Fibroblast of villous mesenchyme (primary cell): Measurements from ENCODE around the gene OTOF. TPM values are rescaled to one million over a fixed set of nuclear protein-coding genes. Genes with fewer than 3 reads are reported as not detected.

ENCODE experiments used
- DNase-seq: peaks from one replicate; pipeline ENCODE4 v3.0.0-alpha.2; 2010; ENCODE audit warnings: low read depth
- H3K4me3 ChIP-seq: 2 replicates; pipeline ENCODE4 v1.5.1; 2011; ENCODE audit warnings: low read depth, mild to moderate bottlenecking, low read length
- CTCF ChIP-seq: IDR thresholded peaks from 2 replicates; pipeline ENCODE4 v1.5.1; 2012; ENCODE audit warnings: low read depth, mild to moderate bottlenecking, low read length; ENCODE audit not compliant: insufficient read depth
- total RNA-seq: library from RNA; depleted of rRNA; stranded (reverse); fragments of >200 nt; gene quantifications from 2 replicates; pipeline ENCODE4 v1.2.3, GENCODE V29; 2012

OTOF gene
- total RNA-seq, 1 donor, result under 0.01 TPM

GRCh38 chr2:26521054-26521912, 43.4 kb upstream of the OTOF start:
- no peak overlapping the region for H3K4me3 ChIP-seq
- TF ChIP-seq CTCF, result peak; percentile 39
- peak; percentile 8 for DNase-seq

- no peak for TF ChIP-seq CTCF
- no peak overlapping the region for H3K4me3 ChIP-seq
- DNase-seq, result no peak
Observed at GRCh38 chr2:26520148-26520449, 42.2 kb upstream of the OTOF start.

GRCh38 chr2:26519396-26520147, 41.6 kb upstream of the OTOF start:
- no peak for DNase-seq
- H3K4me3 ChIP-seq, result no peak overlapping the region
- no peak for TF ChIP-seq CTCF

- TF ChIP-seq CTCF, result no peak
- DNase-seq, result no peak
- no peak overlapping the region for H3K4me3 ChIP-seq
Observed at GRCh38 chr2:26516781-26517180, 38.9 kb upstream of the OTOF start.

GRCh38 chr2:26516246-26516645, 38.3 kb upstream of the OTOF start:
- H3K4me3 ChIP-seq, result no peak overlapping the region
- no peak for DNase-seq
- no peak for TF ChIP-seq CTCF

GRCh38 chr2:26515771-26516170, 37.8 kb upstream of the OTOF start:
- TF ChIP-seq CTCF, result no peak
- no peak overlapping the region for H3K4me3 ChIP-seq
- no peak for DNase-seq
